Measurements from ENCODE around the gene ZNF367. TPM values are rescaled to one million over a fixed set of nuclear protein-coding genes. Genes with fewer than 3 reads are reported as not detected.

ZNF367 gene
- total RNA-seq, 1 donor from 2014 or later, result 13.3 TPM

DNA sequence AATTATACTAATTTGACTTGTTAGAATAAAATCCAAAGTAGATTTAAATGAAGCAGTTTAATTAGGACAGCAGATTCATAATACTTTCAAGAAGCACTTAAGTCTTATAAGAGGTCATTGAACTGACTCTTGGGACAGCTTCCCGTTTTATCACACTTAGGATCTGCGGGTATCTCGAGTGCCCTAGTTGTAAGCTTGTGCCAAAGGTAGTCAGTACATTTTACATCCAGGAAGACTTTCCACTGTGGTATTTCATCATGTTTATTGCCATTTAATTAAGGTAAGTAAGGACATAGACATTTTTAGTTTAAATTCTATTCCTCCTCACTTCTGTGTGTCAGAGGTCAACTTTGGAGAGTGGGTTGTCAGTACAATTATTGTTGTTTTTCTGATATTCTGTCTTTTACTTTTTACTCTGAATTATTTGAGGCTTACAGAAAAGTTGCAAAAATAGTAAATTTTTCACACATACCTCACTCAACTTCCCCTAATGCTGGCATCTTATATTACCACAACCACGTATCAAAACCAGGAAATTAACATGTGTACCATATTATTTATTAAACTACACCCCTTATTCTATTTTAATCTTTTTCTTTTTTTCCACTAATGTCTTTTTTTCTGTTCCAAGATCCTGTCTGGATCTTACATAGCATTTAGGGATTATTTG is 7.5 kb upstream of the ZNF367 start:
- no peak overlapping the region for H3K27ac Mint-ChIP-seq (ENCODE audit: unreplicated experiment)
- H3K36me3 Mint-ChIP-seq (ENCODE audit: low read depth), result no peaks in the 10 kb centered on the region

DNA sequence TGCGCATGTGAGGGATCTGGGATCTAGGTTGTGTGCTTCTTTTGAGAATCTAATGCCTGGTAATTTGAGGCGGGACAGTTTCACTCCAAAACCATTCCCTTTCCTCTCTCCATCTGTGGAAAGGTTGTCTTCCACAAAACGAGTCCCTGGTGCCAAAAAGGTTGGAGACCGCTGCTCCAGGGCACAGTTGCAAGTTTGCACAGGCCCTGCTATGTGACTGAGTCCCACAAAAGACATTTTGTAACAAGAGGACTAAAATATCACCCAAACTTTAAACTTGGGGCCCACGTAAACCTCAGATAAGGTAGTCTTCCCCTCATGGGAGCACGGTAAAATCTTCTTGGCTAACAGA is 5.8 kb upstream of the ZNF367 start:
- Mint-ChIP-seq H3K4me3 (no peak overlapping the region), H3K27ac (ENCODE audit: unreplicated experiment) (no peak overlapping the region)
- TF ChIP-seq, protein P1, sequence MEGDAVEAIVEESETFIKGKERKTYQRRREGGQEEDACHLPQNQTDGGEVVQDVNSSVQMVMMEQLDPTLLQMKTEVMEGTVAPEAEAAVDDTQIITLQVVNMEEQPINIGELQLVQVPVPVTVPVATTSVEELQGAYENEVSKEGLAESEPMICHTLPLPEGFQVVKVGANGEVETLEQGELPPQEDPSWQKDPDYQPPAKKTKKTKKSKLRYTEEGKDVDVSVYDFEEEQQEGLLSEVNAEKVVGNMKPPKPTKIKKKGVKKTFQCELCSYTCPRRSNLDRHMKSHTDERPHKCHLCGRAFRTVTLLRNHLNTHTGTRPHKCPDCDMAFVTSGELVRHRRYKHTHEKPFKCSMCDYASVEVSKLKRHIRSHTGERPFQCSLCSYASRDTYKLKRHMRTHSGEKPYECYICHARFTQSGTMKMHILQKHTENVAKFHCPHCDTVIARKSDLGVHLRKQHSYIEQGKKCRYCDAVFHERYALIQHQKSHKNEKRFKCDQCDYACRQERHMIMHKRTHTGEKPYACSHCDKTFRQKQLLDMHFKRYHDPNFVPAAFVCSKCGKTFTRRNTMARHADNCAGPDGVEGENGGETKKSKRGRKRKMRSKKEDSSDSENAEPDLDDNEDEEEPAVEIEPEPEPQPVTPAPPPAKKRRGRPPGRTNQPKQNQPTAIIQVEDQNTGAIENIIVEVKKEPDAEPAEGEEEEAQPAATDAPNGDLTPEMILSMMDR (conservative IDR thresholded peaks at IDR 0.05), result no peak

More for the DNA sequence above, 7.5 kb upstream of the ZNF367 start:
- peaks cover 8% of the 10 kb centered on the region for H3K4me1 Mint-ChIP-seq
- no peaks in the 10 kb centered on the region for H3K9me3 Mint-ChIP-seq
- H3K4me3 Mint-ChIP-seq, result no peak overlapping the region
- TF ChIP-seq, protein P1 (conservative IDR thresholded peaks at IDR 0.05), result no peak
- DNase-seq (ENCODE audit: low read depth, low spot score), result no peak
- H3K27me3 Mint-ChIP-seq (ENCODE audit: low read depth), result no peaks in the 10 kb centered on the region

DNA sequence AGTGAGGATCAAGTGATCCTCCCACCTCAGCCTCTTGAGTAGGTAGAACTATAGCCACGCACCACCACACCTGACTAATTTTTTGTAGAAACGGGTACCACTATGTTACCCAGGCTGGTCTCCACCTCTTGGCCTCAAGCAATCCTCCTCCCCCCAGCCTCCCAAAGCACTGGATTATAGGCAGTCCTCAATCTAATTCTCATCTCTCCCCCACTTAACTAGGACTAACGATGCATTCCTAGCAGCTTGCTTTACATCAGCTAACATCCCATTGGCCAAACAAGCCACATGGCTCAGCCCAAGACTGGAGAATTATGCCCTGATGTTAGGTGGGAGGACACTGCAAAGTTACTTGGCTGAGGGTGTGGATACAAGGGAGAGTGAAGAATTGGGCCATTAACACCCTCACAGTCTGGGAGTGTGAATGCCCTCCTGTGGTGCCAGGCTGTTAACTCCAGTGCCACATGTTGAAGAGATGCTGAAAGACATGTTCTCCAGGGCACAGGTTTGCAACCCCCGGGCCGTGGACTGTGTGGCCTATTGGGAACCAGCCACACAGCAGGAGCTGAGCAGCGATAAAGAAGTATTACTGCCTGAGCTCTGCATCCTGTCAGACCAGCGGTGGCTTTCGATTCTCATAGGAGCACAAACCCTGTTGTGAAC is 5.3 kb upstream of the ZNF367 start:
- H3K27ac Mint-ChIP-seq (ENCODE audit: unreplicated experiment), result no peak overlapping the region
- peak overlapping the region; percentile 49 for H3K4me3 Mint-ChIP-seq
- DNase-seq (ENCODE audit: low read depth, low spot score), result no peak
- peaks cover 24% of the 10 kb centered on the region for H3K4me1 Mint-ChIP-seq
- no peaks in the 10 kb centered on the region for H3K9me3 Mint-ChIP-seq
- no peaks in the 10 kb centered on the region for H3K36me3 Mint-ChIP-seq (ENCODE audit: low read depth)
- TF ChIP-seq, protein P1 (conservative IDR thresholded peaks at IDR 0.05), result no peak
- H3K27me3 Mint-ChIP-seq (ENCODE audit: low read depth), result no peaks in the 10 kb centered on the region

More for the DNA sequence above, 5.8 kb upstream of the ZNF367 start:
- H3K27me3 Mint-ChIP-seq (ENCODE audit: low read depth), result no peaks in the 10 kb centered on the region
- no peaks in the 10 kb centered on the region for H3K9me3 Mint-ChIP-seq
- peaks cover 24% of the 10 kb centered on the region for H3K4me1 Mint-ChIP-seq
- DNase-seq (ENCODE audit: low read depth, low spot score), result no peak
- H3K36me3 Mint-ChIP-seq (ENCODE audit: low read depth), result no peaks in the 10 kb centered on the region

DNA sequence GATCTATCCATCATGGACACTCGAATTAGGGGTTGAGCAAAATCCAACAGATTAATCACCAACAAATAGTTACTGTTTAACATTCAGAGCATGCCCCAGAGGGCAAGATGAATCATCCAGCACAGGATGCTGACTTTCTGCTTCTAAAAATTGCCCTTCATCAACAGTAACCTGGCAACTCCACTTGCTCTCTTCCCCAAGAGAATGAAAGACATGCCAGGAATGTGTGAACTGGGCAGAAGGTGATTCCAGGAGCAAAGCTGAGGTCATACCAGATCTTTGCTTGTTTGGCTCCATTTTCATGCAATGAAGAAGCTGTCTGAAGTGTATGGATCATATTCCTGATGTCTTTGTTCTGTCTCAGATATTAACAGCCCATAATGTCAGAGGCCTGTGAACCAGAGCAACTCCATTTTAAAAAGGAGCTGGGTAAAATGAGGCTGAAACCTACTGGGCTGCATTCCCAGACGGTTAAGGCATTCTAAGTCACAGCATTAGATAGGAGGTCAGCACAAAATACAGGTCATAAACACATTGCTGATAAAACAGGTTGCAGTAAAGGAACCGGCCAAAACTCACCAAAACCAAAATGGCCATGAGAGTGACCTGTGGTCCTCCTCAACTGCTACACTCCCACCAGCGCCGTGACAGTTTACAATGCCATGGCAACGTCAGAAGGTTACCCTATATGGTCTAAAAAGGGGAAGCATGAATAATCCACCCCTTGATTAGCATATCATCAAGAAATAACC is 2.5 kb upstream of the ZNF367 start:
- Mint-ChIP-seq H3K4me1 (peaks cover 35% of the 10 kb centered on the region), H3K9me3 (no peaks in the 10 kb centered on the region), H3K27me3 (ENCODE audit: low read depth) (no peaks in the 10 kb centered on the region), H3K4me3 (peak overlapping the region; percentile 90), H3K27ac (ENCODE audit: unreplicated experiment) (peak overlapping the region; percentile 92), H3K36me3 (ENCODE audit: low read depth) (peaks cover 3% of the 10 kb centered on the region)
- no peak for DNase-seq (ENCODE audit: low read depth, low spot score)
- TF ChIP-seq, protein P1 (conservative IDR thresholded peaks at IDR 0.05), result no peak

DNA sequence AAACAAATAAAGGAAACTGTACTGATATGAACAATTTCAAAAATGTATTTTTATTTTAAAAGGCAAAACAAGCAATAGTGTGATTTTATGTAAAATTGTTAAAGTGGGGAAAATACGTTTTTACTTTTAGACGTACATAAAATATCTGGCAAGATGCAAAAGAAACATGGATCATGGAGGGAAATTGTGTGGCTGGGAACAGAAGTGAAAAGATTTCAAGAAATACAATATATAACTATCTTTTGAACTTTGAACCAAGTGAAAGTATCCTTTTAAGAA is 1.5 kb upstream of the ZNF367 start:
- H3K9me3 Mint-ChIP-seq, result no peaks in the 10 kb centered on the region
- peak overlapping the region; percentile 90 for H3K4me3 Mint-ChIP-seq
- H3K36me3 Mint-ChIP-seq (ENCODE audit: low read depth), result peaks cover 3% of the 10 kb centered on the region
- TF ChIP-seq, protein P1 (conservative IDR thresholded peaks at IDR 0.05), result no peak
- H3K27me3 Mint-ChIP-seq (ENCODE audit: low read depth), result no peaks in the 10 kb centered on the region
- peaks cover 35% of the 10 kb centered on the region for H3K4me1 Mint-ChIP-seq
- DNase-seq (ENCODE audit: low read depth, low spot score), result no peak
- H3K27ac Mint-ChIP-seq (ENCODE audit: unreplicated experiment), result peak overlapping the region; percentile 37

Data from neural crest cell (in vitro differentiated cells).